Testis (tissue), 3 donors: ENCODE results near the gene MAIP1. TPM values are rescaled to one million over a fixed set of nuclear protein-coding genes. Genes with fewer than 3 reads are reported as not detected.

ENCODE experiments used
- DNase-seq: peaks from one replicate; pipeline ENCODE4 v3.0.0-alpha.2; 2019
- H3K27ac ChIP-seq, 2 donors: fragments of 200-600 bp; sonication (generic); one replicate each; pipeline ENCODE4 v1.5.1; 2019
- H3K27me3 ChIP-seq: fragments of 200-600 bp; sonication (generic); one replicate; pipeline ENCODE4 v1.5.1; 2019
- H3K36me3 ChIP-seq: fragments of 200-600 bp; sonication (generic); one replicate; pipeline ENCODE4 v1.5.1; 2017; ENCODE audit warnings: low read depth; ENCODE audit errors: missing control alignments
- H3K4me1 ChIP-seq: fragments of 200-600 bp; sonication (generic); one replicate; pipeline ENCODE4 v1.5.1; 2019
- H3K4me3 ChIP-seq, 2 donors: fragments of 200-600 bp; sonication (generic); one replicate each; pipeline ENCODE4 v1.5.1; 2017 to 2019
- H3K9me3 ChIP-seq: fragments of 200-600 bp; sonication (generic); one replicate; pipeline ENCODE4 v1.5.1; 2017
- CTCF ChIP-seq, 3 experiments: fragments of 450-650 bp in 2 of 3; fragments of 200-600 bp in 1 of 3; sonication (generic) in 1 of 3; IDR thresholded peaks; one replicate each; pipeline ENCODE4 v1.5.1; 2016 to 2019; ENCODE audit warnings: antibody characterized with exemption in 3 of 3, mild to moderate bottlenecking in 2 of 3, moderate library complexity in 1 of 3
- POLR2A ChIP-seq: fragments of 450-650 bp; IDR thresholded peaks from one replicate; pipeline ENCODE4 v1.6.1; 2017; ENCODE audit warnings: antibody characterized with exemption, mild to moderate bottlenecking, moderate library complexity
- WGBS, 2 donors: methylation state at CpG; one replicate each; pipeline ENCODE4 v1.1.5; 2018; 5-methylcytosine and 5-hydroxymethylcytosine counted together
- intact Hi-C: fragments of 100-400 bp; cut with DNase I; formaldehyde crosslinking; loops from one replicate; pipeline ENCODE4 v1.15.1; 2023; ENCODE audit warnings: low total_unique reads
- polyA plus RNA-seq: library from polyadenylated mRNA; stranded (reverse); fragments of 350-450 nt; fragmentation: Illumina TruSeq; extraction: RNeasy Lipid Tissue Mini Kit (QIAGEN cat#74804); gene quantifications from one replicate; pipeline ENCODE4 v1.2.3, GENCODE V29; 2014; ENCODE audit warnings: low read depth, low replicate concordance; ENCODE audit not compliant: insufficient read depth
- total RNA-seq, 2 donors: library from RNA; depleted of rRNA; stranded (reverse); fragments of >200 nt; gene quantifications; one replicate each; pipeline ENCODE4 v1.2.3, GENCODE V29; 2016

Gene MAIP1
- total and polyA plus RNA-seq, 3 donors from 2014 or later, result 13.6 to 18.7 (median 16.6) TPM

- no peak for DNase-seq
- H3K27ac ChIP-seq, result no peak overlapping the region
- H3K4me3 ChIP-seq, result no peak overlapping the region
- no peaks in the 10 kb centered on the region for H3K4me1 ChIP-seq
- 83 to 91% methylated on average over 2 of the region's 2 CpGs for WGBS, 2 donors
- intact Hi-C loops, result no loop called here
- no peaks in the 10 kb centered on the region for H3K36me3 ChIP-seq
- no peaks in the 10 kb centered on the region for H3K27me3 ChIP-seq
- no peaks in the 10 kb centered on the region for H3K9me3 ChIP-seq
- TF ChIP-seq POLR2A (no peak), CTCF (IDR thresholded peaks at IDR 0.05) (no peak)
Measured at GRCh38 chr2:199994896-199995295, 39.5 kb downstream of the MAIP1 start.

GRCh38 chr2:199997296-199997695 lies 41.9 kb downstream of the MAIP1 start:
- intact Hi-C loops, result no loop called here
- no peaks in the 10 kb centered on the region for H3K27me3 ChIP-seq
- no peaks in the 10 kb centered on the region for H3K36me3 ChIP-seq
- H3K9me3 ChIP-seq, result no peaks in the 10 kb centered on the region
- H3K4me1 ChIP-seq, result no peaks in the 10 kb centered on the region
- H3K27ac ChIP-seq, result no peak overlapping the region
- TF ChIP-seq CTCF (IDR thresholded peaks at IDR 0.05) (no peak), POLR2A (no peak)
- 97 to 100% methylated on average over 3 of the region's 3 CpGs for WGBS, 2 donors
- no peak for DNase-seq
- H3K4me3 ChIP-seq, result no peak overlapping the region

- TF ChIP-seq CTCF (IDR thresholded peaks at IDR 0.05) (no peak), POLR2A (no peak)
- H3K27ac ChIP-seq, result no peak overlapping the region
- no peak overlapping the region for H3K4me3 ChIP-seq
- H3K36me3 ChIP-seq, result no peaks in the 10 kb centered on the region
- 84 to 93% methylated on average over 4 of the region's 4 CpGs for WGBS, 2 donors
- DNase-seq, result no peak
- no peaks in the 10 kb centered on the region for H3K9me3 ChIP-seq
- H3K27me3 ChIP-seq, result no peaks in the 10 kb centered on the region
- H3K4me1 ChIP-seq, result peaks cover 4% of the 10 kb centered on the region
- intact Hi-C loops, result no loop called here
Measured at GRCh38 chr2:199999166-199999565, 43.8 kb downstream of the MAIP1 start.

- 85 to 90% methylated on average over 2 of the region's 2 CpGs for WGBS, 2 donors
- DNase-seq, result no peak
- TF ChIP-seq CTCF (IDR thresholded peaks at IDR 0.05) (no peak), POLR2A (no peak)
- Histone ChIP-seq H3K27ac (no peak overlapping the region), H3K4me1 (peaks cover 4% of the 10 kb centered on the region), H3K27me3 (no peaks in the 10 kb centered on the region), H3K9me3 (no peaks in the 10 kb centered on the region), H3K36me3 (no peaks in the 10 kb centered on the region), H3K4me3 (no peak overlapping the region)
- intact Hi-C loops, result no loop called here
Measured at GRCh38 chr2:200000444-200001163, 45.2 kb downstream of the MAIP1 start.

GRCh38 chr2:200003444-200003843 lies 48.1 kb downstream of the MAIP1 start:
- 36 to 50% methylated on average over 1 of the region's 1 CpG for WGBS, 2 donors
- H3K4me3 ChIP-seq, result no peak overlapping the region
- H3K9me3 ChIP-seq, result no peaks in the 10 kb centered on the region
- no peak for TF ChIP-seq POLR2A
- no peak for TF ChIP-seq CTCF (IDR thresholded peaks at IDR 0.05)
- no peaks in the 10 kb centered on the region for H3K36me3 ChIP-seq
- H3K27ac ChIP-seq, result no peak overlapping the region
- DNase-seq, result no peak
- intact Hi-C loops, result no loop called here
- H3K4me1 ChIP-seq, result peaks cover 4% of the 10 kb centered on the region
- no peaks in the 10 kb centered on the region for H3K27me3 ChIP-seq
